GM21786 (cell line): ENCODE measurements around the gene PRR7.

ENCODE experiments used
- ATAC-seq: cut with Tn5 transposase; IDR thresholded peaks from one replicate; pipeline ENCODE4 v1.9.1; 2021; ENCODE audit not compliant: unreplicated experiment

Gene PRR7

GRCh38 chr5:177468685-177469628 is 22.3 kb downstream of the PRR7 start:
- ATAC-seq, result no peak

- no peak for ATAC-seq
Measured at GRCh38 chr5:177469750-177470525, 23.3 kb downstream of the PRR7 start.

GRCh38 chr5:177470759-177471536 is 24.3 kb downstream of the PRR7 start:
- no peak for ATAC-seq

GRCh38 chr5:177471610-177472356 is 25.2 kb downstream of the PRR7 start:
- ATAC-seq, result no peak

- no peak for ATAC-seq
Measured at GRCh38 chr5:177472460-177473442, 26.1 kb downstream of the PRR7 start.

GRCh38 chr5:177473443-177474001 is 26.9 kb downstream of the PRR7 start, which contains the start of gene DBN1:
Gene DBN1 (minus strand): TSS chr5:177473634. CDS start chr5:177473521, 113 bp downstream.
- no peak for ATAC-seq

GRCh38 chr5:177474002-177474476 is 27.4 kb downstream of the PRR7 start:
- no peak for ATAC-seq

GRCh38 chr5:177474846-177475562 is 28.4 kb downstream of the PRR7 start:
- no peak for ATAC-seq

GRCh38 chr5:177475563-177476427 is 29.2 kb downstream of the PRR7 start:
- ATAC-seq, result no peak

- ATAC-seq, result no peak
Measured at GRCh38 chr5:177476531-177477233, 30.1 kb downstream of the PRR7 start.

GRCh38 chr5:177477701-177478477 is 31.3 kb downstream of the PRR7 start:
- no peak for ATAC-seq

GRCh38 chr5:177478711-177479646 is 32.4 kb downstream of the PRR7 start:
- no peak for ATAC-seq

GRCh38 chr5:177479774-177480173 is 33.2 kb downstream of the PRR7 start:
- no peak for ATAC-seq

GRCh38 chr5:177482359-177482795 is 35.8 kb downstream of the PRR7 start:
- ATAC-seq, result no peak

GRCh38 chr5:177483042-177483441 is 36.4 kb downstream of the PRR7 start:
- no peak for ATAC-seq
